ENCODE data around the gene KRTAP5-3.

DNA sequence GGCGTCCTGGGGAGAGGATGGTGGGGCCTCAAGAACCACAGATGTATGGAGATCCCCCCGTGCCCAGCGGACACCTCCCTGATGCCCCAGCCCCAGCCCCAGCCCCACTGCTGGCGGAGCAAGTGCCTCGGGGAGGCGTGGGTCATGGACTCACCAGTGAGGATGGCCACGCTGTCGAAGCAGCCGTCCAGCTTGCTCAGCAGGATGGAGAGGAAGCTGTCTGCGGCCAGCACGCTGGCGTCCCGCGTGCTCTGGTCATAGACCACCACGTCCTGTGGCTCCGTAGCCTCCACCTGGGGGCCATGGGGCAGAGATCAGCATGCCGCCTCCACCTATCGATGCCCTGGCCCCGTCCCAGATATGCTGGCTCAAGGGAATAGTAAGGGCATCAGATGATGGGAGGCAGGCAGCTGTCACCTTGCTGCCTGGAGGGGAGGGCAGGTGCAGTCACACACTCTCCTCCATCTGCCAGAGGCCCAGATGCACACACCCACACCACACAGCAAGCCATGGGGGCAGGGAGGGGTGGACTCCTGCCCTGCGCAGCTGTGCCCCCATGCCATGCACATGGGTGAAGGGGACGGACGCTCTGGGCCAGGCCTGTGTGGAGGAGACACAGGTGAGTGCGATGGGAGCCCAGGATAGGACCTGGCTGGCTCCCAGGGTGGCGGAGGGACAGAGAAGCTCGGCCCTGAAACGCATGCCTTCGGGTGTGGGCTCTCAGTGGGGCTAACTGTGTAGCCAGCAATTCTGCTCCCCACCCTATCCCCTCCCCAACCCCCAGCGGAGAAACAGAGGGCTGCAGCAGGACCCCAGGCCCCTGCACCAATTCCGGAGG is 44.3 kb downstream of the KRTAP5-3 start:
- TF ChIP-seq, protein P1, sequence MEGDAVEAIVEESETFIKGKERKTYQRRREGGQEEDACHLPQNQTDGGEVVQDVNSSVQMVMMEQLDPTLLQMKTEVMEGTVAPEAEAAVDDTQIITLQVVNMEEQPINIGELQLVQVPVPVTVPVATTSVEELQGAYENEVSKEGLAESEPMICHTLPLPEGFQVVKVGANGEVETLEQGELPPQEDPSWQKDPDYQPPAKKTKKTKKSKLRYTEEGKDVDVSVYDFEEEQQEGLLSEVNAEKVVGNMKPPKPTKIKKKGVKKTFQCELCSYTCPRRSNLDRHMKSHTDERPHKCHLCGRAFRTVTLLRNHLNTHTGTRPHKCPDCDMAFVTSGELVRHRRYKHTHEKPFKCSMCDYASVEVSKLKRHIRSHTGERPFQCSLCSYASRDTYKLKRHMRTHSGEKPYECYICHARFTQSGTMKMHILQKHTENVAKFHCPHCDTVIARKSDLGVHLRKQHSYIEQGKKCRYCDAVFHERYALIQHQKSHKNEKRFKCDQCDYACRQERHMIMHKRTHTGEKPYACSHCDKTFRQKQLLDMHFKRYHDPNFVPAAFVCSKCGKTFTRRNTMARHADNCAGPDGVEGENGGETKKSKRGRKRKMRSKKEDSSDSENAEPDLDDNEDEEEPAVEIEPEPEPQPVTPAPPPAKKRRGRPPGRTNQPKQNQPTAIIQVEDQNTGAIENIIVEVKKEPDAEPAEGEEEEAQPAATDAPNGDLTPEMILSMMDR (IDR thresholded peaks at IDR 0.05 in 2 of 3, conservative IDR thresholded peaks at IDR 0.05 in 1 of 3; ENCODE audit: insufficient read depth in 2 of 3, low read depth in 1 of 3, low read length in 3 of 3) = no peak
- no peak for TF ChIP-seq ZNF76 (CRISPR knock-in tag; IDR thresholded peaks at IDR 0.05; ENCODE audit: borderline replicate concordance)
- TF ChIP-seq, protein P2, sequence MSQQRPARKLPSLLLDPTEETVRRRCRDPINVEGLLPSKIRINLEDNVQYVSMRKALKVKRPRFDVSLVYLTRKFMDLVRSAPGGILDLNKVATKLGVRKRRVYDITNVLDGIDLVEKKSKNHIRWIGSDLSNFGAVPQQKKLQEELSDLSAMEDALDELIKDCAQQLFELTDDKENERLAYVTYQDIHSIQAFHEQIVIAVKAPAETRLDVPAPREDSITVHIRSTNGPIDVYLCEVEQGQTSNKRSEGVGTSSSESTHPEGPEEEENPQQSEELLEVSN (IDR thresholded peaks at IDR 0.05; ENCODE audit: borderline replicate concordance in 1 of 2, extremely low read depth in 1 of 2, insufficient read depth in 1 of 2, insufficient read length in 1 of 2, low read depth in 1 of 2, low read length in 1 of 2, poor library complexity in 1 of 2, severe bottlenecking in 1 of 2) = no peak
- no peak for TF ChIP-seq CEBPG (CRISPR knock-in tag; IDR thresholded peaks at IDR 0.05)
- TF ChIP-seq CEBPG (tag; conservative IDR thresholded peaks at IDR 0.05 in 1 of 2, IDR thresholded peaks at IDR 0.05 in 1 of 2) = no peak
- no peak for TF ChIP-seq RAD51 (IDR thresholded peaks at IDR 0.05; ENCODE audit: borderline replicate concordance, low read depth)

All from K562 (cell line).